Osteocyte (in vitro differentiated cells): ENCODE measurements around the gene GPR42. TPM values are rescaled to one million over a fixed set of nuclear protein-coding genes. Genes with fewer than 3 reads are reported as not detected.
A peak's percentile ranks its signal among the peaks of the same experiment; 100 is the strongest.
"Not testable (repeated sequence)": the region's sequence is repeated elsewhere in the genome, so short reads cannot be mapped to it uniquely, and the experiment has no call there.

Experiments used
- DNase-seq: peaks from one replicate; pipeline ENCODE4 v3.0.0; 2021; ENCODE audit warnings: mixed read lengths; ENCODE audit not compliant: unreplicated experiment; ENCODE audit errors: extremely low spot score
- H3K27ac Mint-ChIP-seq: one replicate; pipeline ENCODE4 v1.8.0; 2021; ENCODE audit warnings: mild to moderate bottlenecking, mixed read lengths; ENCODE audit not compliant: unreplicated experiment
- H3K27me3 Mint-ChIP-seq: one replicate; pipeline ENCODE4 v1.8.0; 2021; ENCODE audit warnings: mixed read lengths; ENCODE audit not compliant: unreplicated experiment
- H3K36me3 Mint-ChIP-seq: one replicate; pipeline ENCODE4 v1.8.0; 2021; ENCODE audit warnings: mixed read lengths; ENCODE audit not compliant: unreplicated experiment
- H3K4me1 Mint-ChIP-seq: one replicate; pipeline ENCODE4 v1.8.0; 2021; ENCODE audit warnings: mixed read lengths; ENCODE audit not compliant: unreplicated experiment
- H3K4me3 Mint-ChIP-seq: one replicate; pipeline ENCODE4 v1.8.0; 2021; ENCODE audit warnings: mild to moderate bottlenecking, moderate library complexity, mixed read lengths; ENCODE audit not compliant: unreplicated experiment
- H3K9me3 Mint-ChIP-seq: one replicate; pipeline ENCODE4 v1.8.0; 2021; ENCODE audit warnings: mixed read lengths; ENCODE audit not compliant: unreplicated experiment
- total RNA-seq: library from RNA; stranded (reverse); gene quantifications from 2 replicates; pipeline ENCODE4 v1.2.1, GENCODE V29; 2021
- TF ChIP-seq, protein P1 (sequence below): fragments of 200-600 bp; sonication (generic); IDR thresholded peaks from 2 replicates; pipeline ENCODE4 v1.5.0; 2021; ENCODE audit warnings: antibody characterized with exemption, mild to moderate bottlenecking, moderate library complexity

GPR42 gene
- total RNA-seq, 1 donor from 2014 or later: not detected

DNA sequence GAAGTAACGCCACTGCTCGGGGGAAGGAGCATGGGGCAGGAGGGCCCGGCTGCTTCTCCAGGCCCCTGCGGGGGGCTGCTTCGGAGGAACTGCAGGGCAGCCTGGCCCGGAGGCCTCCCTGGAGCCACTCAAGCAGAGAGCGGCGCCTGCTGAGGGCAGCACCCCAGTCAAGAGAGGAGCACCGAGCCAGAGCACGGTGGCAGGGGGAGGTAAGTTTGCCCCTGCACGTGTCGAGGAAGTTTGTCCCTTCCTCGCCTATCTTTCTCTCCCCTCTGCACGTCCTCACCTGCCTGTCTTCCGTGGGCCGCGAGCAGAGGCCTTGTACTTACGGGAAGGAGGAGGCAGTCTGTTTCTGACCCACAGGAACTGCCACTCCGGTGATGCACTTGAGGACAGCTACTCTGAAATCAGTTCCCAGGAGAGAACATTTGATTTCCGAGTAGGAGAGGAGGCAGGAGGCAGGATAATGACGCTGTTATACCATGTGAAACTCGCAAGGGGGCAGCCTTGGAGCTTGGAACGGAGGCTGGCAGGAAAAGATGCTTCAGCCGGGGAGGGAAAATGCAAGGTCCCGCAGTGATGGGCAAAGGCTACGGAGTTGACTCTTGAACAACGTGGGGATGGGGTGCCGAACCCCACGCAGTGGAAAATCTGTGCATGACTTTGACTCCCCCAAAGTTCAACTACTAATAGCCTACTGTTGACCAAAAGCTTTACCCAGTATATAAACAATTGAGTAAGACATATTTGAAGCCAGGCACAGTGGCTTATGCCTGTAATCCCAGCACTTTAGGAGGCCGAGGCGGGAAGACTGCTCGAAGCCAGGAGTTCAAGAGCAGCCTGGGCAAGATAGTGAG, 18.2 kb upstream of the GPR42 start:
- Mint-ChIP-seq H3K27me3 (peaks cover 11% of the 10 kb centered on the region), H3K27ac (no peak overlapping the region), H3K4me3 (no peak overlapping the region), H3K36me3 (no peaks in the 10 kb centered on the region), H3K9me3 (no peaks in the 10 kb centered on the region), H3K4me1 (no peaks in the 10 kb centered on the region)
- no peak for DNase-seq
- TF ChIP-seq, protein P1, sequence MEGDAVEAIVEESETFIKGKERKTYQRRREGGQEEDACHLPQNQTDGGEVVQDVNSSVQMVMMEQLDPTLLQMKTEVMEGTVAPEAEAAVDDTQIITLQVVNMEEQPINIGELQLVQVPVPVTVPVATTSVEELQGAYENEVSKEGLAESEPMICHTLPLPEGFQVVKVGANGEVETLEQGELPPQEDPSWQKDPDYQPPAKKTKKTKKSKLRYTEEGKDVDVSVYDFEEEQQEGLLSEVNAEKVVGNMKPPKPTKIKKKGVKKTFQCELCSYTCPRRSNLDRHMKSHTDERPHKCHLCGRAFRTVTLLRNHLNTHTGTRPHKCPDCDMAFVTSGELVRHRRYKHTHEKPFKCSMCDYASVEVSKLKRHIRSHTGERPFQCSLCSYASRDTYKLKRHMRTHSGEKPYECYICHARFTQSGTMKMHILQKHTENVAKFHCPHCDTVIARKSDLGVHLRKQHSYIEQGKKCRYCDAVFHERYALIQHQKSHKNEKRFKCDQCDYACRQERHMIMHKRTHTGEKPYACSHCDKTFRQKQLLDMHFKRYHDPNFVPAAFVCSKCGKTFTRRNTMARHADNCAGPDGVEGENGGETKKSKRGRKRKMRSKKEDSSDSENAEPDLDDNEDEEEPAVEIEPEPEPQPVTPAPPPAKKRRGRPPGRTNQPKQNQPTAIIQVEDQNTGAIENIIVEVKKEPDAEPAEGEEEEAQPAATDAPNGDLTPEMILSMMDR: peak; percentile 72

DNA sequence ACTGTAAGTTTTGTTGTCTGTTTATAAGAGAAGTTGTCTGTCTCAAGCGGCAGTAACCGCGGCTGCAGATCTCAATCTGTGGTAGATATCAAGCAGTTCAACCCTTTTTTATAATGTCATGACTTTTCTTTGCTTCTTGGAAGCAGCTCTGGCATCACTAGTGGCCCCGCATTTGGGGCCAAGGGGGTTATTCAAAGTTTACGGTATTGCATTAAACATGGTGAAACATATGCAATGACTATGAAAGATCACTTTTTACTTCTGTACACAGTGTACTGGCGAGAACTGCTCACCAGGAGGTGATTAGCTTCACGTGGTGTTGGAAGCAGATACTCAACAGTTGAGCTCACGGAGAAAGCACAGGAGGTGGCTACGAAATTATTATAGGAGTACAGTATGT, 17.2 kb upstream of the GPR42 start:
- H3K4me1 Mint-ChIP-seq: no peaks in the 10 kb centered on the region
- TF ChIP-seq, protein P1: no peak
- H3K36me3 Mint-ChIP-seq: no peaks in the 10 kb centered on the region
- no peak for DNase-seq
- no peak overlapping the region for H3K4me3 Mint-ChIP-seq
- H3K27ac Mint-ChIP-seq: no peak overlapping the region
- peaks cover 11% of the 10 kb centered on the region for H3K27me3 Mint-ChIP-seq
- no peaks in the 10 kb centered on the region for H3K9me3 Mint-ChIP-seq

- Mint-ChIP-seq H3K36me3 (no peaks in the 10 kb centered on the region), H3K4me3 (no peak overlapping the region), H3K9me3 (no peaks in the 10 kb centered on the region), H3K27ac (no peak overlapping the region), H3K4me1 (no peaks in the 10 kb centered on the region), H3K27me3 (peaks cover 8% of the 10 kb centered on the region)
- TF ChIP-seq, protein P1: no peak
- DNase-seq: no peak
Measured at GRCh38 chr19:35354898-35355297, 16.0 kb upstream of the GPR42 start.

DNA sequence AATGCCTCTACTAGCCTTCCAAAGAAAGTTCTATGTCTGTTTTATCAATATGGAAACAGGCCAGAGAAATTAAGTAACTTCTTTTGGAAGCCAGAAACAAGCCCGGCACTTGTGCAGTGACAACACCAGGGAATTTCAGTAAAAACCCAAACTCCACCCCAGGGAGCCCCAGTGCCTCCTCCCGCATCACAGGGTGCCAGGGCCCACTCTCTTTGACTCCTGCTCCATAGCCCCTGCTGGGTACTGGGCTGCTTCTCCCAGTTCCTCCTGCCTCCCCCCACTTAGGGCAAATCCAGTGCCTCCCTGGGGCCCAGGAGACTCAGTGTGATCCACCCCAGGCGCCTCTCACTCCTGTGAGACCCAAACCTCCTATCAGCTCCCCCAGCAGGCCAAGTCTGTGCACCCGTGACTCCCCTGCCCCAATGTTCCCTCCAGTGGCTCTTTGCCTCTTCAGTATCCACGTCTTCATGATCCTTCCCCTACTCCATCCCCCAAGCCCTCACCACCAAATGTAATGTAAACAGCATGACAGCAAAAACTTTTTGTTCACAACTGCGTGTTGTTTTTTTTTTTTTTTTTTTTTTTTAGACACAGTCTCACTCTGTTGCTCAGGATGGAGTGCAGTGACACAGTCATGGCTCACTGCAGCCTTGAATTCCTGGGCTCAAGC, 14.9 kb upstream of the GPR42 start:
- Mint-ChIP-seq H3K4me1 (no peaks in the 10 kb centered on the region), H3K27me3 (peaks cover 8% of the 10 kb centered on the region), H3K4me3 (no peak overlapping the region), H3K9me3 (no peaks in the 10 kb centered on the region), H3K27ac (no peak overlapping the region), H3K36me3 (no peaks in the 10 kb centered on the region)
- DNase-seq: no peak
- TF ChIP-seq, protein P1: no peak

- H3K27ac Mint-ChIP-seq: no peak within 1 kb of the TSS
- H3K9me3 Mint-ChIP-seq: no peaks in the 10 kb centered on the region
- H3K4me1 Mint-ChIP-seq: no peaks in the 10 kb centered on the region
- H3K36me3 Mint-ChIP-seq: no peaks in the 10 kb centered on the region
- H3K27me3 Mint-ChIP-seq: peaks cover 8% of the 10 kb centered on the region
- TF ChIP-seq, protein P1: no peak
- DNase-seq: no peak
- no peak within 1 kb of the TSS for H3K4me3 Mint-ChIP-seq
Measured at GRCh38 chr19:35357867-35358573, 12.8 kb upstream of the GPR42 start, which contains the start of gene FFAR3. Gene FFAR3 (plus strand): TSS chr19:35358460. CDS start chr19:35358891, 431 bp downstream.

DNA sequence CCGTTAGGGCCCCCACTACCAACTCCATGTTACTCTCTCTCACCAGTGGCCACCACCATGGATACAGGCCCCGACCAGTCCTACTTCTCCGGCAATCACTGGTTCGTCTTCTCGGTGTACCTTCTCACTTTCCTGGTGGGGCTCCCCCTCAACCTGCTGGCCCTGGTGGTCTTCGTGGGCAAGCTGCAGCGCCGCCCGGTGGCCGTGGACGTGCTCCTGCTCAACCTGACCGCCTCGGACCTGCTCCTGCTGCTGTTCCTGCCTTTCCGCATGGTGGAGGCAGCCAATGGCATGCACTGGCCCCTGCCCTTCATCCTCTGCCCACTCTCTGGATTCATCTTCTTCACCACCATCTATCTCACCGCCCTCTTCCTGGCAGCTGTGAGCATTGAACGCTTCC, 12.0 kb upstream of the GPR42 start:
- H3K4me3 Mint-ChIP-seq, H3K4me1 Mint-ChIP-seq, H3K9me3 Mint-ChIP-seq, DNase-seq, H3K36me3 Mint-ChIP-seq, H3K27ac Mint-ChIP-seq, H3K27me3 Mint-ChIP-seq: not testable (repeated sequence)

DNA sequence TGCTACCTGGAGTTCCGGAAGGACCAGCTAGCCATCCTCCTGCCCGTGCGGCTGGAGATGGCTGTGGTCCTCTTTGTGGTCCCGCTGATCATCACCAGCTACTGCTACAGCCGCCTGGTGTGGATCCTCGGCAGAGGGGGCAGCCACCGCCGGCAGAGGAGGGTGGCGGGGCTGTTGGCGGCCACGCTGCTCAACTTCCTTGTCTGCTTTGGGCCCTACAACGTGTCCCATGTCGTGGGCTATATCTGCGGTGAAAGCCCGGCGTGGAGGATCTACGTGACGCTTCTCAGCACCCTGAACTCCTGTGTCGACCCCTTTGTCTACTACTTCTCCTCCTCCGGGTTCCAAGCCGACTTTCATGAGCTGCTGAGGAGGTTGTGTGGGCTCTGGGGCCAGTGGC, 11.5 kb upstream of the GPR42 start:
- H3K27ac Mint-ChIP-seq, H3K36me3 Mint-ChIP-seq, H3K27me3 Mint-ChIP-seq: not testable (repeated sequence)

More for the DNA sequence above, 11.5 kb upstream of the GPR42 start:
- H3K4me1 Mint-ChIP-seq, DNase-seq, H3K9me3 Mint-ChIP-seq, H3K4me3 Mint-ChIP-seq: not testable (repeated sequence)
